Fibroblast of the aortic adventitia (primary cell): ENCODE data around the gene ANKRD61. TPM values are rescaled to one million over a fixed set of nuclear protein-coding genes. Genes with fewer than 3 reads are reported as not detected.

Source experiments
- DNase-seq: peaks from one replicate; pipeline ENCODE4 v3.0.0-alpha.2; 2010; ENCODE audit warnings: low read depth
- H3K4me3 ChIP-seq: 2 replicates; pipeline ENCODE4 v1.5.1; 2011; ENCODE audit warnings: low read depth, mild to moderate bottlenecking, control low read depth, low read length, moderate library complexity
- CTCF ChIP-seq: IDR thresholded peaks from 2 replicates; pipeline ENCODE4 v1.5.1; 2011; ENCODE audit warnings: mild to moderate bottlenecking, low read length, control low read depth, inconsistent platforms; ENCODE audit not compliant: insufficient read depth
- total RNA-seq: library from RNA; depleted of rRNA; stranded (reverse); fragments of >200 nt; gene quantifications from 2 replicates; pipeline ENCODE4 v1.2.3, GENCODE V29; 2012; ENCODE audit warnings: low replicate concordance

ANKRD61 gene
- total RNA-seq, 1 donor, result not detected

GRCh38 chr7:6012355-6013104, 18.6 kb upstream of the ANKRD61 start:
- TF ChIP-seq CTCF, result no peak
- DNase-seq, result peak; percentile 37
- H3K4me3 ChIP-seq, result no peak overlapping the region

- no peak for TF ChIP-seq CTCF
- DNase-seq, result peak; percentile 100
- H3K4me3 ChIP-seq, result peak overlapping the region; percentile 1
These were observed 15.1 kb upstream of the ANKRD61 start for GRCh38 chr7:6015917-6016652.

GRCh38 chr7:6016653-6016966, 14.6 kb upstream of the ANKRD61 start:
- no peak for DNase-seq
- no peak overlapping the region for H3K4me3 ChIP-seq
- no peak for TF ChIP-seq CTCF

GRCh38 chr7:6020371-6021286, 10.5 kb upstream of the ANKRD61 start:
- no peak for DNase-seq
- H3K4me3 ChIP-seq, result no peak overlapping the region
- TF ChIP-seq CTCF, result no peak

GRCh38 chr7:6022707-6023106, 8.5 kb upstream of the ANKRD61 start:
- H3K4me3 ChIP-seq, result no peak overlapping the region
- TF ChIP-seq CTCF, result no peak
- no peak for DNase-seq

- TF ChIP-seq CTCF, result no peak
- H3K4me3 ChIP-seq, result no peak overlapping the region
- DNase-seq, result no peak
These were observed 7.2 kb upstream of the ANKRD61 start for GRCh38 chr7:6023974-6024435.
